HPDE6-E6E7 (cell line): ENCODE measurements around the gene SDHC.
A peak's percentile ranks its signal among the peaks of the same experiment; 100 is the strongest.
"Not testable (repeated sequence)": the region's sequence is repeated elsewhere in the genome, so short reads cannot be mapped to it uniquely, and the experiment has no call there.

ENCODE experiments used
- DNase-seq: peaks from one replicate; pipeline ENCODE4 v3.0.0; 2011; ENCODE audit warnings: missing footprints; ENCODE audit errors: extremely low spot score

SDHC gene

GRCh38 chr1:161311595-161312181, 2.5 kb upstream of the SDHC start:
- DNase-seq: no peak

GRCh38 chr1:161313554-161314200, 504 bp upstream of the SDHC start:
- DNase-seq: no peak

GRCh38 chr1:161315841-161316674, 1.9 kb downstream of the SDHC start:
- not testable (repeated sequence) for DNase-seq

- no peak for DNase-seq
These were observed 9.8 kb downstream of the SDHC start for GRCh38 chr1:161324020-161324419.

GRCh38 chr1:161330346-161330745, 16.2 kb downstream of the SDHC start:
- DNase-seq: no peak

GRCh38 chr1:161333166-161333565, 19.0 kb downstream of the SDHC start:
- DNase-seq: no peak

- DNase-seq: no peak
These were observed 21.6 kb downstream of the SDHC start for GRCh38 chr1:161335796-161336195.

GRCh38 chr1:161342177-161342576, 28.0 kb downstream of the SDHC start:
- DNase-seq: no peak

GRCh38 chr1:161342821-161343220, 28.6 kb downstream of the SDHC start:
- DNase-seq: no peak

GRCh38 chr1:161350671-161351070, 36.5 kb downstream of the SDHC start:
- no peak for DNase-seq

GRCh38 chr1:161351482-161351881, 37.3 kb downstream of the SDHC start:
- DNase-seq: no peak

GRCh38 chr1:161357073-161357472, 42.9 kb downstream of the SDHC start:
- no peak for DNase-seq

- no peak for DNase-seq
These were observed 45.1 kb downstream of the SDHC start for GRCh38 chr1:161359291-161359690.

GRCh38 chr1:161364332-161364731, 50.2 kb downstream of the SDHC start:
- no peak for DNase-seq

- DNase-seq: no peak
These were observed 51.0 kb downstream of the SDHC start for GRCh38 chr1:161365207-161365606.

- DNase-seq: peak; percentile 88
These were observed 53.7 kb downstream of the SDHC start, which contains the start of gene CFAP126 for GRCh38 chr1:161367684-161368400. Gene CFAP126, minus strand, starts transcription at chr1:161367876. Its CDS starts 8 bp downstream, at chr1:161367868.

GRCh38 chr1:161373442-161373841, 59.3 kb downstream of the SDHC start:
- DNase-seq: no peak

GRCh38 chr1:161374373-161374772, 60.2 kb downstream of the SDHC start:
- DNase-seq: no peak

- DNase-seq: no peak
These were observed 63.8 kb downstream of the SDHC start for GRCh38 chr1:161378014-161378413.

- no peak for DNase-seq
These were observed 64.9 kb downstream of the SDHC start for GRCh38 chr1:161379071-161379470.

- DNase-seq: no peak
These were observed 67.5 kb downstream of the SDHC start for GRCh38 chr1:161381707-161382106.
